Trophoblast cell (in vitro differentiated cells and primary cell): ENCODE measurements around the gene TTC27.
A peak's percentile ranks its signal among the peaks of the same experiment; 100 is the strongest.

Source experiments
- DNase-seq, 2 donors: peaks; one replicate each; pipeline ENCODE4 v3.0.0-alpha.2; 2016
- H2AFZ ChIP-seq: 2 replicates; pipeline ENCODE4 v1.6.1; 2013; ENCODE audit warnings: low read length, moderate library complexity, mild to moderate bottlenecking; ENCODE audit not compliant: insufficient read depth, poor library complexity
- H2AK5ac ChIP-seq: 2 replicates; pipeline ENCODE4 v1.6.1; 2013; ENCODE audit warnings: mild to moderate bottlenecking, low read length
- H2BK120ac ChIP-seq: 2 replicates; pipeline ENCODE4 v1.6.1; 2013; ENCODE audit warnings: low read length, mild to moderate bottlenecking, moderate library complexity; ENCODE audit not compliant: insufficient read depth, poor library complexity
- H2BK12ac ChIP-seq: 2 replicates; pipeline ENCODE4 v1.6.1; 2013; ENCODE audit warnings: mild to moderate bottlenecking, low read length, moderate library complexity
- H2BK5ac ChIP-seq: 2 replicates; pipeline ENCODE4 v1.6.1; 2013; ENCODE audit warnings: low read length, low read depth, moderate library complexity, mild to moderate bottlenecking; ENCODE audit not compliant: poor library complexity
- H3K14ac ChIP-seq: 2 replicates; pipeline ENCODE4 v1.6.1; 2013; ENCODE audit warnings: mild to moderate bottlenecking, low read length
- H3K18ac ChIP-seq: 2 replicates; pipeline ENCODE4 v1.6.1; 2013; ENCODE audit warnings: mild to moderate bottlenecking, low read length
- H3K23ac ChIP-seq: 2 replicates; pipeline ENCODE4 v1.6.1; 2013; ENCODE audit warnings: low read length
- H3K27ac ChIP-seq: 2 replicates; pipeline ENCODE4 v1.5.1; 2013; ENCODE audit warnings: low read depth, mild to moderate bottlenecking, inconsistent platforms, low read length, moderate library complexity
- H3K27me3 ChIP-seq: 2 replicates; pipeline ENCODE4 v1.6.1; 2013; ENCODE audit warnings: inconsistent platforms, mild to moderate bottlenecking, low read length, moderate library complexity; ENCODE audit not compliant: insufficient read depth
- H3K36me3 ChIP-seq, 2 experiments: 1 replicate in 1 of 2; 2 replicates in 1 of 2; pipeline ENCODE4 v1.6.1; 2013; ENCODE audit warnings: low read length in 2 of 2, mild to moderate bottlenecking in 2 of 2, moderate library complexity in 1 of 2; ENCODE audit not compliant: insufficient read depth in 2 of 2, control insufficient read depth in 1 of 2
- H3K4ac ChIP-seq: 2 replicates; pipeline ENCODE4 v1.6.1; 2013; ENCODE audit warnings: low read depth, mild to moderate bottlenecking, low read length, moderate library complexity
- H3K4me1 ChIP-seq, 2 experiments: 1 replicate in 1 of 2; 2 replicates in 1 of 2; pipeline ENCODE4 v1.6.1; 2013; ENCODE audit warnings: low read length in 2 of 2, mild to moderate bottlenecking in 2 of 2, moderate library complexity in 1 of 2; ENCODE audit not compliant: insufficient read depth in 2 of 2, control insufficient read depth in 1 of 2
- H3K4me2 ChIP-seq: 2 replicates; pipeline ENCODE4 v1.6.1; 2013; ENCODE audit warnings: inconsistent platforms, mild to moderate bottlenecking, low read length, moderate library complexity
- H3K4me3 ChIP-seq: 2 replicates; pipeline ENCODE4 v1.5.1; 2013; ENCODE audit warnings: mild to moderate bottlenecking, low read depth, low read length, inconsistent platforms
- H3K79me1 ChIP-seq: one replicate; pipeline ENCODE4 v1.6.1; 2013; ENCODE audit warnings: low read length
- H3K79me2 ChIP-seq: 2 replicates; pipeline ENCODE4 v1.6.1; 2013; ENCODE audit warnings: low read length, mild to moderate bottlenecking; ENCODE audit not compliant: control insufficient read depth, insufficient read depth, poor library complexity
- H3K9ac ChIP-seq: 2 replicates; pipeline ENCODE4 v1.6.1; 2013; ENCODE audit warnings: mild to moderate bottlenecking, low read length
- H3K9me3 ChIP-seq: 2 replicates; pipeline ENCODE4 v1.6.1; 2013; ENCODE audit warnings: low read depth, mild to moderate bottlenecking, control low read depth, inconsistent platforms, low read length; ENCODE audit not compliant: insufficient read depth
- H4K12ac ChIP-seq: 2 replicates; pipeline ENCODE4 v1.6.1; 2013; ENCODE audit warnings: low read depth, mild to moderate bottlenecking, low read length, moderate library complexity
- H4K8ac ChIP-seq: 2 replicates; pipeline ENCODE4 v1.6.1; 2013; ENCODE audit warnings: low read depth, mild to moderate bottlenecking, low read length, moderate library complexity
- H4K91ac ChIP-seq: one replicate; pipeline ENCODE4 v1.6.1; 2013; ENCODE audit warnings: low read depth, mild to moderate bottlenecking, low read length, moderate library complexity
- WGBS: extraction: QIAGEN DNeasy Blood & Tissue Kit; methylation state at CpG from one replicate; pipeline ENCODE4 v1.1.7; 2013; ENCODE audit warnings: missing lambda C conversion rate; ENCODE audit not compliant: insufficient read length, insufficient coverage; ENCODE audit errors: extremely low coverage; 5-methylcytosine and 5-hydroxymethylcytosine counted together

TTC27 gene

GRCh38 chr2:32611771-32612170 is 16.1 kb upstream of the TTC27 start:
- no peak overlapping the region for H2BK12ac ChIP-seq
- no peak overlapping the region for H3K4me3 ChIP-seq
- no peak overlapping the region for H2AFZ ChIP-seq
- H3K4ac ChIP-seq, result no peak overlapping the region
- H4K8ac ChIP-seq, result no peak overlapping the region
- peaks cover 25 to 38% of the 10 kb centered on the region in 2 experiments for H3K36me3 ChIP-seq
- no peaks in the 10 kb centered on the region for H3K9me3 ChIP-seq
- no peak overlapping the region for H3K23ac ChIP-seq
- H3K4me2 ChIP-seq, result no peak overlapping the region
- no peak overlapping the region for H2AK5ac ChIP-seq
- no peak overlapping the region for H3K27ac ChIP-seq
- H4K91ac ChIP-seq, result no peak overlapping the region
- no peak overlapping the region for H2BK120ac ChIP-seq
- H3K79me1 ChIP-seq, result no peaks in the 10 kb centered on the region
- H3K27me3 ChIP-seq, result no peaks in the 10 kb centered on the region
- no peak overlapping the region for H4K12ac ChIP-seq
- H2BK5ac ChIP-seq, result no peak overlapping the region
- WGBS, result no CpG with 5 or more reads among the region's 1 CpG
- no peak overlapping the region for H3K9ac ChIP-seq
- no peak overlapping the region for H3K14ac ChIP-seq
- no peak overlapping the region for H3K18ac ChIP-seq
- no peaks in the 10 kb centered on the region for H3K79me2 ChIP-seq
- no peak for DNase-seq
- no peaks in the 10 kb centered on the region for H3K4me1 ChIP-seq

DNA sequence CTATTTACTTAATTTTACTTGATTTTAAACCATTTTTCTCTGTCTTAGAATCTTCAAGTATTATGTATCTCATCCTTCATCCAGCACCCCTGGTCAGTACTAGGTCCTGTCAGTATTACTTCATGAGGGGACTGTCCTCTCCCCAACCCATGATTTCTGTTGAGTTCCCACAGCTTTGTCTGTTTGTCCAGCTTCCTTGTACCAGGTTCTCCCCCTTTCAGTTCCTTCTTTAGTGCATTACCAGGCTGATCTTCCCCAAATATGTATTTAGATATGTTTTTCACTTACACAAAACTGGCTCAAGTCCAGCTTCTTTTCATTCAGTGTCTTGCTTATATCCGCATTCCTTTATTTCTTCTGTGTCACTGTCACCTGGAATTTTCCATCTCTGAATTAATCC is 13.8 kb upstream of the TTC27 start:
- no peak overlapping the region for H2BK5ac ChIP-seq
- H3K4me3 ChIP-seq, result no peak overlapping the region
- H3K9me3 ChIP-seq, result no peaks in the 10 kb centered on the region
- no peak for DNase-seq
- no peak overlapping the region for H4K12ac ChIP-seq
- no peaks in the 10 kb centered on the region for H3K27me3 ChIP-seq
- H3K9ac ChIP-seq, result no peak overlapping the region
- H3K23ac ChIP-seq, result no peak overlapping the region
- no peak overlapping the region for H3K27ac ChIP-seq
- H3K14ac ChIP-seq, result no peak overlapping the region
- WGBS, result no CpG with 5 or more reads among the region's 1 CpG
- H2BK120ac ChIP-seq, result no peak overlapping the region
- H2AFZ ChIP-seq, result no peak overlapping the region
- no peak overlapping the region for H3K4ac ChIP-seq
- H3K4me1 ChIP-seq, result no peaks in the 10 kb centered on the region
- no peak overlapping the region for H2BK12ac ChIP-seq
- no peak overlapping the region for H2AK5ac ChIP-seq
- H3K36me3 ChIP-seq, result peaks cover 26 to 35% of the 10 kb centered on the region in 2 experiments
- H3K79me2 ChIP-seq, result no peaks in the 10 kb centered on the region
- H4K91ac ChIP-seq, result no peak overlapping the region
- H3K4me2 ChIP-seq, result no peak overlapping the region
- no peak overlapping the region for H3K18ac ChIP-seq
- no peak overlapping the region for H4K8ac ChIP-seq
- no peaks in the 10 kb centered on the region for H3K79me1 ChIP-seq

DNA sequence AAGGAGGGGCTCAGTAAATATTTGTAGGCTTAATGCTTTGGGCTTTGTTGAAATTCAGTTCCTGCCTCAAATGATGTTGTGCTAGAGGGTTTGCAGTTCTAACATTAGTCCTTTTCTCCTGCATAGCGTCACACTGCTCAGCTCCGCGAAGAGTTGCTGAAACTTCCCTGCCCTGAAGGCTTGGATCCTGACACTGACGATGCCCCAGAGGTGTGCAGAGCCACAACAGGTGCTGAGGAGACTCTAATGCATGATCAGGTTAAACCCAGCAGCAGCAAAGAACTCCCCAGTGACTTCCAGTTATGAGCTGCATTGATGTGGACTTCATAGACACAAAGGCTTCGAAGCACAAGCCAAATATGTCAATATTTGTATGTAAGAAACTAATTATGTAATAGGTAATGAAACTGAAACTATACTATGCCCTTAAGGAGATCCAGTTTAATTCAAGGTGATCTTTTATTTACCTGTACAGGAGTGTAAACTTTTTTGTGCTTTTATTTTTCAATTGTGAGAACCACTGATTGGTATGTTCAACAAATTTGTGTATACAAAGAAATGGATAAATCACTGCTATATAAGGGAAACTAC is 10.2 kb upstream of the TTC27 start:
- Histone ChIP-seq H3K4ac (no peak overlapping the region), H2BK5ac (no peak overlapping the region), H2BK120ac (no peak overlapping the region)

GRCh38 chr2:32622570-32623310 is 5.1 kb upstream of the TTC27 start:
- Histone ChIP-seq H3K4me1 (peaks cover 0 to 5% of the 10 kb centered on the region in 2 experiments), H4K8ac (no peak overlapping the region), H3K18ac (no peak overlapping the region), H3K9me3 (no peaks in the 10 kb centered on the region), H2BK12ac (no peak overlapping the region), H3K79me2 (peaks cover 2% of the 10 kb centered on the region), H3K27me3 (no peaks in the 10 kb centered on the region), H2BK120ac (no peak overlapping the region), H4K91ac (no peak overlapping the region), H2BK5ac (no peak overlapping the region), H3K9ac (no peak overlapping the region), H3K4me2 (no peak overlapping the region), H3K4ac (no peak overlapping the region), H3K4me3 (no peak overlapping the region), H3K27ac (no peak overlapping the region), H3K23ac (no peak overlapping the region), H4K12ac (no peak overlapping the region), H3K14ac (no peak overlapping the region), H2AFZ (no peak overlapping the region), H2AK5ac (no peak overlapping the region), H3K36me3 (peaks cover 8 to 15% of the 10 kb centered on the region in 2 experiments), H3K79me1 (peaks cover 2% of the 10 kb centered on the region)
- WGBS, result no CpG with 5 or more reads among the region's 2 CpGs
- no peak for DNase-seq

More for the DNA sequence above, 10.2 kb upstream of the TTC27 start:
- Histone ChIP-seq H4K91ac (no peak overlapping the region), H3K9me3 (no peaks in the 10 kb centered on the region), H3K4me1 (no peaks in the 10 kb centered on the region), H3K27me3 (no peaks in the 10 kb centered on the region), H4K8ac (no peak overlapping the region), H3K36me3 (peaks cover 21 to 36% of the 10 kb centered on the region in 2 experiments), H4K12ac (no peak overlapping the region), H3K4me3 (no peak overlapping the region), H3K79me1 (no peaks in the 10 kb centered on the region), H3K14ac (no peak overlapping the region), H2BK12ac (no peak overlapping the region), H3K79me2 (no peaks in the 10 kb centered on the region), H2AFZ (no peak overlapping the region), H3K18ac (no peak overlapping the region), H3K4me2 (no peak overlapping the region), H2AK5ac (no peak overlapping the region), H3K23ac (no peak overlapping the region), H3K9ac (peak overlapping the region; percentile 4), H3K27ac (no peak overlapping the region)
- no CpG with 5 or more reads among the region's 5 CpGs for WGBS
- DNase-seq, result no peak
